ENCODE data around the gene ABCD2. TPM values are rescaled to one million over a fixed set of nuclear protein-coding genes. Genes with fewer than 3 reads are reported as not detected.
"Not testable (repeated sequence)": the region's sequence is repeated elsewhere in the genome, so short reads cannot be mapped to it uniquely, and the experiment has no call there.

ABCD2 gene
- total RNA-seq, 4 donors from 2014 or later = 11.0 to 19.7 (median 13.0) TPM

DNA sequence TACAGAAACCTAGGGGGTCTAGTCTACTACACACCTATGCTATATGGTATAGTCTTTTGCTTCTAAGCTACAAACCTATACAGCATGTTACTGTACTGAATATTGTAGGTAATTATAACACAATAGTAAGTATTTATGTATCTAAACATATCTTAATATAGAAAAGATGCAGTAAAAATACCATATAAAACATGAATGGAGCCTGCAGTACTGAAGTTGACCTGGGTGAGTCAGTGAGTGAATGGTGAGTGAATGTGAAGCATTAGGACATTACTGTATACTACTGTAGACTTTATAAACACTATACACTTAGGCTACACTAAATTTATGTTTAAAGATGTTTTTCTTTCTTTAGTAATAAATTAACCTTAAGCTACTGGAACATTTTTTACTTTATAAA, 13.1 kb upstream of the ABCD2 start:
- ATAC-seq (ENCODE audit: low FRiP score) (no peak), DNase-seq (ENCODE audit: low spot score) (no peak)
- no peak for TF ChIP-seq CTCF (IDR thresholded peaks at IDR 0.05)

GRCh38 chr12:39628836-39629235, 9.2 kb upstream of the ABCD2 start:
- ATAC-seq (ENCODE audit: low FRiP score) (no peak), DNase-seq (ENCODE audit: low spot score) (no peak)
- no peak for TF ChIP-seq CTCF (IDR thresholded peaks at IDR 0.05)

DNA sequence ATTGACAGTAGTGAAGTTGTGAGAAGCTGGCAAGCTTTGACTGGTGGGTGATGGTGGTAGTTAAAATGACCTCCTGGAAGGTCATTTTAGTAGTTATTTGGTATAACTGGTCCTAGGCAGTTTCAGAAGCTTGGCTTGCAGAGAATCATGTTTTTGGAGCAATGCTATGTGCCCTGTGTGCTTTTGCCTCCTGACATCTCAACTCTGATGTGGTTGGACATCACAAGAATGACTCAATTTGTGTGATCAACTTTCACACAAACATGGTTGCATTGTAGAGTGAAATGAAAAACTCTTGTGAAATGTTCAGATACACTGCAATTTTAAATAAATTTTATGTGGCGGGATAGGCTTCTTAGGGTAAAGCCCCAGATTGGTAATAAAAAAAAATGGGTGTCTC, 8.3 kb upstream of the ABCD2 start:
- no peak for ATAC-seq (ENCODE audit: low FRiP score)

GRCh38 chr12:39626033-39626814, 6.6 kb upstream of the ABCD2 start:
- DNase-seq (ENCODE audit: low spot score) = no peak
- ATAC-seq (ENCODE audit: low FRiP score) = no peak
- TF ChIP-seq CTCF (IDR thresholded peaks at IDR 0.05) = no peak

More for the DNA sequence above, 8.3 kb upstream of the ABCD2 start:
- no peak for TF ChIP-seq CTCF (IDR thresholded peaks at IDR 0.05)
- DNase-seq (ENCODE audit: low spot score) = no peak

- ATAC-seq (ENCODE audit: low FRiP score) (no peak), DNase-seq (ENCODE audit: low spot score) (no peak)
- no peak for TF ChIP-seq CTCF (IDR thresholded peaks at IDR 0.05)
Measured at GRCh38 chr12:39623919-39624318, 4.3 kb upstream of the ABCD2 start.

- not testable (repeated sequence) for DNase-seq (ENCODE audit: low spot score); ATAC-seq (ENCODE audit: low FRiP score)
Measured at GRCh38 chr12:39623160-39623559, 3.6 kb upstream of the ABCD2 start.

- ATAC-seq (ENCODE audit: low FRiP score) (no peak), DNase-seq (ENCODE audit: low spot score) (no peak)
- TF ChIP-seq CTCF (IDR thresholded peaks at IDR 0.05) = no peak
Measured at GRCh38 chr12:39622306-39622705, 2.7 kb upstream of the ABCD2 start.
